Measurements from ENCODE around the gene HHLA2.
"Not testable (repeated sequence)": the region's sequence is repeated elsewhere in the genome, so short reads cannot be mapped to it uniquely, and the experiment has no call there.

HHLA2 gene

DNA sequence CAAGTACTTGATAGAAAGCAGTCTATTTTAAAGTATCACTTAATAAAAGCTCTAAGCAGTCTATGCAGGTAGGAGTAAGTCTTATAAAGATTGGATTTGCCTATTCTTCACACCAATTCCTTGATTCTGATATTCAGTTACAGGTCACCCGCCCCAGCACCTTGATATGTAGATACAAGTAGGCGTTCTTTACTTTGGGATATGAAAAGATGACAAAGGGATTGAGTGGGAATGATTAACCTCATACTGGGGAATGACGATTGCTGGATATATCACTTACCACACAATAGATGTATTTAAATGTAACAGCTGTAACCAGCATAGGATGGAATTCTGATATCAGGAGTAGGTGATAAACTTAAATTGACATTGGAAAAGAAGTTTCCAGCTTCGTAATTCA is 47.1 kb downstream of the HHLA2 start:
- DNase-seq: no peak

DNA sequence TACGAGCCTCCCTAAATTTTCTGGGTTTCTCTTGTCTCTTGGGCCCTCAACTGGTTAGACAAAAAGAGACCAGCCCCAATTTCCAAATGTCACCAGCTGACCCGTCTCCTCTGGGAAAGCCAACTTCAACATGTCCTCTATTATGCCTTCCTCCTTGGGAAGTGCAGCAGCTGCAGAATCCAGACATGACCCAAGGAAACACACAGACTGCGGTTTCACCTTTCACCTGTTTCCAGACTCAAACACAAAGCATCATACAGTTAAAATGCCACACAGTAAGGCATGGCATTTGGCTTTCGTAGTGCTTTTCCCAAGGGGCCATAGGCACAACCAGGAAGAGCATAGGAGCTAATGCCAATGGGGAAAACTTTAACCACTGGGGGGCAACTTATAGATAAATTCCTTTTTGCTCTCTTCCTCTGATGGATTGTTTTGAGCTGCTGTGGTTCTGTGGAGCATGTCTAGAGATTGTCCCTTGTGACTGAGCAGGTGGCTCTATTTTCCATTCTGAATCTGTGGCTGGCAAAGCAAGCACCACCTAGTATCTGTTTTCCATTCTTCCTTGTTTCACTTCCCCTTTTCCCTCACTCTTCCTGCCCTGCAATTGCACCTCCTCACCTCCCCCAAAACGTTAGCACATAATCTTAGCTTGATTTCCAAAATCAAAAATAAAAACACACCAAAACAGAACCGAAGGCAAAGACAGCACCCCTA is 49.3 kb downstream of the HHLA2 start:
- no peak for DNase-seq

DNA sequence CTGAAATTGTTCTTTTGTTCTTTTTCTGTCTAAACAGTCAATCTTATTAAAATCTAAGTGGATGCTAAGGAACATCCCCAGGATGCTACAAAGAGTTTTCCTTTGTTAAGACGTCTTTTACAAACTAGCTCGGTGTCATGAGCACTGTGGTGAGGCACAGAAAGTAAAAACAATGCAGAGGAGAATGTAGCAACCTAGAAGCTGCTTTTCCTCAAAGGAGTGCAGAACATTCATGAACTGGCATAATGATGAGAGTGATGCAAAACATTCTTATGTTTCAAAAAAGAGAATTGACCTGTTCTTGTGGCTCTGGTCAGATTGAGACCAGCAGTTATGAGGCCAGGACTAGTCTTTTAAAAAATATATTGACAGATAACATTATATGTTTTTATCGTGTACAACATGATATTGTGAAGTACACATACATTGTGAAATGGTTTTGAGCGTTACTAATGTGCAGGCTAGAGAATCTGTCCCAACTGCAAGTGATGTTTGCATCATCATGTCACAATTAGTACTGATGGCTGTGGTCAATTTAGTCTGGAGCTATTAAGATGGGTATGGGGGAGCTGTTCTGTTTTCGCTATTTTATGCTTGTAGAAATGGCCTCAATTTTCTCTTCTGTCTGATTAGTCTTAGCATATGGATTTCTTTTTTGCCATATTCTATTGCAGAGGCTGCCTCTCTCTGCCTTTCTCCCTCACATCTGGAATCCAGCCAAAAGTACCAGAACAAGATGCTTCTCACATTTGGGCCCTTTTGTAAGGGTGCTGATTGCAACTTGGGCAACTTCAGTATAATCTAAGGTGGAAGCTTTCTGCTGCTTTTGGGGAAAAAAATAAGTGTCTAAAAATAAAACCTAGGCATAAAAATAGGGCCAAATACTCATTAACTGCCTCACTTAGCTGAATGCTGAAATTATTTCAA is 50.2 kb downstream of the HHLA2 start:
- DNase-seq: no peak

DNA sequence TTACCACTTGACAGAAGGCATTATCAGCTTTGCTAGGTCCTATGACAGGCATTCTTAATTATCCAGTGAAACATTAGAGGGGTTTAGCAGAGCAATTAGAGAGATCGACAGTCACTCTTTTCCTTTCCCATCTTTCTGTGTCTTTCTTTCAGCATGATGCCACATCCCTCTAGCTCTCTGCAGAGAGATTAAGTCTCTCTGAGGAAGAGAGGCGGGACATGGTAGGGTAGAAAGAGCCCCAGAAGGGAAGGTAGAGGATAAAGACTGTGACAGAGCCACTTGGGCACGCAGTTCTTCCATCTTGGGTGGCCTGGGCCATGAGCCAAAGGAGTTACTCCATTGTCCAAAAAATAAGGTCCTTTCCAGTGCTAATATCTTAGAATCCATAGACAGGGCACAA is 55.8 kb downstream of the HHLA2 start:
- DNase-seq: no peak

DNA sequence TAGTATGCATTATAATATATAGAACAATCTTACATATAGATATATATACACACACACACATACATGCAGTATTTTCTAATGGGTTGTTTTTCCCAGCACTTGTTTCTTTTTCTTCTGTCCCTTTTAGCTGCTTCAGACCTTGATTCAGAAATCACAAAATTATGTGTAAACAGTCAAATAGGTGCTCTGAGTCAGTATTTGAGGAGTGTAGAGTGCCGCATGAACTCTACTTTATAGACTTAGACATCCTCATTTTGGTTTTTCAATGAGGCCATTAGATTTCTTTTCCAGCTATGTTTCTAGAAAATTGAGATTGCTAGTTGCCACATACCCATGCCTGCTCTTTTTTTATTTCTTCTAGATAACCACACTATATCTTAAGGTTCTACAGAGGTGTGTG is 58.2 kb downstream of the HHLA2 start:
- DNase-seq: no peak

DNA sequence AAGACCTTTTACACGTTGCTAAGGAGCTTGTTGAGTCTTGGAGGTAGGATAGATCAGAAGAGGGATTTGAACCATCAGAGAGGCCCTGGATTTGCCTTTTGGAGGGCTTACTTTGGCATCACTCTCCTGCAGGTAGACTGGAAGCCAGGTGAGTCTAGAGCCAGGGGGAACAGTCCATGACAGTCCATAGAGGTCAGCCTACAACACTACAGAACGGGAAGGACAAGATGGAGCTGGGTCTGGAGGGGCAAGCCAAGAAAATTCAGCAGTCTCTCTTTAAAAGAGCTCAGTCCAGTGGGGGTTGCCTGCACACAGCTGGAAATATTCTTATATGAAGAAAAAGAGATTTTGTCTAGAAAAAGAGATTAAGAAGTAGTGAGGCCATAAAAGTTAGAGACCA is 60.7 kb downstream of the HHLA2 start:
- DNase-seq: no peak

DNA sequence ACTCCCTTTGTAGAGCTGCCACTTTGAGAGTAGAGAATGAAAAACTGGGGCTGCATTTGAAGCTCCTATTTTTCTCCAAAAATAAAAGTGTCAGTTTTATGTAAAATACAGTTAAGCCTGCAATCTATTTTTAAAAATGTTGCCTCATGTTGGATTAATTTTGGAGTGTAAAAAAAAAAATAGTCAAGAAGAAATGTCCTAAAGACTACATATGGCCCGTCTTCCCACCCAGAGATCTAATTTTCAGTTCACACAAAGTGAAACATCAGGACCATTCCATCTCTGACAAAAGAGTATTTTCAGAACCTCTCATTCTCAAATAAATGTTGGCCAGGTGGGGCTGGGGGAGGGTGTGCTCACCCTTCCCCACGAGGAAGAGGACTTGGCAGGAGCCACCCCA is 62.7 kb downstream of the HHLA2 start:
- DNase-seq: no peak

DNA sequence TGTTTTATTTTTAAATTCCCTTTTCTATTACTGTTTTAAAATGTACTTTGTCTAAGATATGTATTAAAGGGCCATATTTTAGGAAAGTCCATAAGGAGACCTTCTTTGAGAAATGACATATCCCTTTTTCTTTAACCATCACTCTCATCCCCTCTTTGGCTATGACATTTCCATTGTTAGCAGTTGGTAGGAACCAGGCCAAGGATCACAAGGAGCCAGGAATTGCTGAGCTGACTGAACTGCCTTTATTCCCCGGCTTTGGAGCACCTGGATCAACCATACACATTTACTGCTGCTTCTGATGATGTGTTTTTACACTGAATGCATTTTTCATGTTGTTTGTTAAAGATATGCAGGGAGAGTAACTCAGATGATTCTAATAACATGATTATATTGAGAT is 79.7 kb downstream of the HHLA2 start:
- no peak for DNase-seq

DNA sequence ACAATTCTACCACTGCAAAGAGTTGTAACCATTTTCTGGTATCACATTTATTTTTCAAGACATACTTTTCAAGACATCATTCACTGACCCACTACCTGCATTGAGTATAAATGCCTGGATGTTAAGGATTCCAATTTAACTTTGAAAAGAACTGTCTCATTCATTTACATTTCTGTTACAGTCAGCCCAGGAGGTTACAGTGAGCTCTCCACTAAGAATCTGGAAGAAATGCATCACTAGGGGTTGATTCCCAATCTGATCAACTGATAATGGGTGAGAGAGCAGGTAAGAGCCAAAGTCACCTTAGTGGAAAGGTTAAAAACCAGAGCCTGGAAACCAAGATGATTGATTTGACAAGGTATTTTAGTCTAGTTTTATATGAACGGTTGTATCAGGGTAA is 81.0 kb downstream of the HHLA2 start:
- no peak for DNase-seq

DNA sequence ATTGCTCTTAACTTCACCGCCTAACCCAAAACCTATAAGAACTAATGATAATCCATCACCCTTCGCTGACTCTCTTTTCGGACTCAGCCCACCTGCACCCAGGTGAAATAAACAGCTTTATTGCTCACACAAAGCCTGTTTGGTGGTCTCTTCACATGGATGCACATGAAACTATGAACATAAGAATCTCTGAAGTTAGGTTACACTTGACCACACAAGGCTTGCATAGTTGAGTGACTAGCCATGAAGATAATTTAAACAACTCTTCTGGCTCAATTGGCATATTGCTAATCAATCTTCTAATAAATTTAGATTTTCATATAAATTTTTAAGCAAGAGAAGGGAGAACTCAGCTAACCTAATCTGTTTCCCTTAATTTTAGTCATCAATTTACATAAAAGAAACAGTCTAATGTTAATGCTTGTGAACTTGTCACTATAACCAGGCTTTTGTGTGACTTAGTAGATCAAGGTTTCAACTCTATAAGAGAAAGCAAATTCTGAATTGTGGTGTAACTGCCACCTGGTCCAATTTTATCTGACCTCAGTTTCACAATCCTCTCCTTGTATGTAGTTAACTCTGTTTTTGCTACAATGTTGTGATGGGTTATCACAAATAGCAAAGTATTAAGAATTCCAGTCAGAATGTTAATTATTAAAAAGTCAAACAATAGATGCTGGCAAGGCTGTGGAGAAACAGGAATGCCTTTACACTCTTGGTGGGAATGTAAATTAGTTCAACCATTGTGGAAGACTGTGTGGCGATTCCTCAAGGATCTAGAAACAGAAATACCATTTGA is 82.0 kb downstream of the HHLA2 start:
- no peak for DNase-seq

DNA sequence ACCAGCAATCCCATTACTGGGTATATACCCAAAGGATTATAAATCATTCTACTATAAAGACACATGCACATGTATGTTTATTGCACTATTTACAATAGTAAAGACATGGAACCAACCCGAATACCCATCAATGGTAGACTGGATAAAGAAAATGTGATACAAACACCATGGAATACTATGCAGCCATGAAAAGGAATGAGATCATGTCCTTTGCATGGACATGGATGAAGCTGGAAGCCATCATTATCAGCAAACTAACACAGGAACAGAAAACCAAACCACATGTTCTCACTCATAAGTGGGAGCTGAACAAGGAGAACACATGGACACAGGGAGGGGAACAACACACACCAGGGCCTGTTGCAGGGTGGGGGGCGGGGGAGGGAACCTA is 82.6 kb downstream of the HHLA2 start:
- not testable (repeated sequence) for DNase-seq

DNA sequence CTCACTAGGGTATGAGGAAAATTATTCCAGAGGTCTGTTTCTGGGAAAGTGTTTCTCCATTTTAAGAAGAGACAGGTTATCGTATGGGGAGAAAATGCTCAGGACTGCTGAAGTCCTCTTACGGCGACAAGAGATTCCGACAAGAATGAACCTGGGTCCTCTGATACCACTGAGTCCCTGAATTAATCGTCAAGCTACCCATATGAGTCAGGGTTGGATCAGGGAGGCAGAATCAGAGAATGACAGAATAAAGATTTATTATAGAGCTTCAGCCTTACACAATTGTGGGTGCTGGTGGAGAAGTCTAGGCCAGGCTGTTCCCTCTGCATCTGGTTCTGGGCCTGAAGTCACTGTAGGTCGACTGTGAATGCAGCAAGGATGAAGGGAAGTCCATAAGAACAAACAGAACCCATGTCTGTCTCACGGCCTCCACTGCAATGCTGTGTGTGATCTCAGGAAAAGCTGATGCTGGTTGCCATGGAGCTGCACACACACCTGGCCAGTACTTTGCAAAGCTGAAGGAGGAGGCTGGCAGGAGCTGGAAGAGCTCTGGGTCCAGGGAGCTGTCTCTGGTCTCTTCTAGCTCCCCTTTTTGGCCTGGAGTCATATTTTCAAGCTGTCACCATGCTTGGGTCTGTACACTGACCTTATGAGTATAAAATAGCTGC is 83.9 kb downstream of the HHLA2 start:
- DNase-seq: no peak

DNA sequence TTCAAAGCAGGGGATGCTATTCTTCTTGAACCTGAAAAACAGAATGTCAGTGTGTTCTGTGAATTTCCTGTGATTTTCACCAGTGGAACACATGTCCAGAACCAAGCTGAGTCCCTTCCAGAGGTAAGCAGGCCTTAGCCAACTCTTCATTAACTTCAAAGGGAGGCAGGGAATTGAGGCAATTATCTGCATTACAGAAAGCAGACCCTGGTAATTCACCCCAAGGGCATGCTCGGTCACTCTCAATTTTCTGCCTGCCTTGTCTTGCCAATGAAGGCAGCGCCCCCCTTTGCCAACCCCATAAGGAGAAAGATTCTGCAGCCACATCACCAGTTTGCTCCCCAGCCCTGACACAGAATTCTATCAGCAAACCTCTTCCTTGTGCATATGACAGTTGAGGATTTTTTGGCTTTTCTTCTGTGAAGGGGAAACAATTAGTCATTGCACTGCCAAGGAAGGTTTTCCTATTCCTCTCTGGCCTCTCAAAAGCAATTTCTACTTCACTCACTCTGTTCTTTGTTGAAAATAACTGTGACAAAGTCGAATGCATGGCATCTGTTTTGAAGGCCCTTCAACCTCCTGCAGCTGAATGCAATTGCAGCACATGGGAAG is 85.3 kb downstream of the HHLA2 start:
- no peak for DNase-seq

DNA sequence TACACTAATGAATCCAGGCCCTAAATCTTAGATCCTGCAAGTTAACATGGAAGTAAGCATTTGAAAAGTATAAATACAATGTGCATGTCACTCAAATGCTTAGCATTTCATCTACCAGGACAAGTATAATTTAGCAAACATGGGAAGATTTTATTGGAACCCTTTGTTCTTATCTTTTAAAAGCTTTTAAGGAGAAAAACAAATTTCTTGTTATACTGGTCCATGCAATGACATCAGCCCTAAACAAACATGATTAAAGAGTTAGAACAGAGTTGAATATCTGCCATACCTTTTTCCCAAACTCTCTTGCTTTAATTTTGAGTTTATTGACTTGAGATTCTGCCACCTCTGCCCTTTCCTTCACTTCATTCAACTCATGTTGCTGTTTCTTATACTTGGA is 87.0 kb downstream of the HHLA2 start:
- no peak for DNase-seq

DNA sequence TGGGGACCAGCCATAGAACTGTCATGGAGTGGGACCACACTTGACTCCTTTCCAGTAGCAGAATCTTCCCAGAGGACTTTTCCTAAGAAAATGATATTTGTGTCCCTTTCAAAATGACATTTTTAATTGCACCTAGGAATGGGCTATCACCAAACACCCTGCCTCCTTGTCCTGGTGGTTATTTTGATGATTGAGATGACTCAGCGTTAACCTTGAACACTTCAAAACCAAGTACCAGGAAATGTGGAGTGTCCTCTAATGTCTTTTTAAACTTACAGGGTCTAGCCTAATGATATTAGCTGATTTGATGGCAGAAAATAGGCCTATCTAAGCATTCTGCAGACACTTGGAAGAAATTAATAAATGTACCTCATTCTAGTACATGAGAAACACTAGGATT is 90.7 kb downstream of the HHLA2 start:
- DNase-seq: no peak

DNA sequence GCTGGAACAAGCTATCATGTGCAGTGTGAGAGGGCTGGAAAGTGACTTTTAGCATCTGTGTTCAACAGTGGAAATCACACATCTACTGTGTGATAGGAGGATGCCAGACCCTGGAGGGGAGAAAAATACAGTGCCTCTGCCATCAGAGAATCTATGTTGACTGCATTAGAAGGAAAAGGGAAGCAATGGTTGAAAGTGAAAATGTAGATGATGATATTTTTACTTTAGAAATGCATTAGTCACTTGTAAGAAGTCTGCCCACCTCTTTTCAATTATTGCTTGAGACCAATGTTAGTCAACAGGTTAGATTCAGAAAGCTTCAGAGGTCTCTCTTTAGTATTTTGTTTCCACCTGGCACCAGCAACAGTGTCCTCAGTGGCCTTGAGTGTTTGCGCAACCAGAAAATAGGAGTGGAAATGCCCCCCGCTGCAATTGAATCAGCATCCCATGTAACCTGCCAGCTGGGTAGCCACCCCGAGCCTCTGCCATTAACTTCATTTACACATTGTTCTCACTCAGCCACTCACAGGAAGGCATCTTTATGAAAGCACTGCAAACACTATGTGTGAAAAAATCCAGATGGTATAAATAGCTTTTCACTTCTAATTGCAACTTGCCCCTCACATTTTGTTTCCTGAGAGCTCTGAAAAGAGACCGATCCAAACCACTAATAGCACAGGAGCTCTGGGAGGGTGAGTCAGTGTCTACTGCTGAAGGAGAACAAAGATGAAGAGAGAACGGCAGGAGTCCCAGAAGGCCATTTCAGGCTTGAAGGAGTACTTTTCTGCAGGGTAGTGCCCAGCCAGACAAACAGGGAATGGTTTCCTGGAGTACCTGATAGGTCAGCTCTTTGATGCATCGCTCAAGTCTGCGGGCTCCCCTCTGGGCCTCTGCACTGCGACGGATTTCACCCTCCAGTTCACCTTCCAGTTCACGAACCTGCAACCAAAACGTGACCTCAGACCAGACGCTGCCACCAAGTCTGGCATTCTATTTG is 92.1 kb downstream of the HHLA2 start:
- DNase-seq: no peak

DNA sequence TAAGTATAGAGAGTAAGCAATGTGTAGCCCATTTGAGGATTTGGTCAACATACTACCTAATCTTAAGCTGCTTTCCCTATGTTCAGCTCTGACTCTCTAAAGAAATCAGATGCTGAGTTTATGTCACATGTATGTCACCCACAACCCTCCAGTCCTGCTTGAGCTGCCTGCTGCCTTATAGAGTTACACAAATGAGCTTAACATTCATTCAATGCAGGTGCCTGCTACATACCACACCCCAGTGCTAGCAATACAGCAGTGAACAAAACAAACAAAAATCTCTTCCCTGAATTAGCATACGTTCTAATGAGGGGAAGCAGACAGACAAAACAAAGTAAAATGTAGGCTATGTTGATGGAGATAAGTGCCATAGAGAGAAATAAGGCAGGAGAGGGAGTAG is 93.0 kb downstream of the HHLA2 start:
- DNase-seq: no peak

DNA sequence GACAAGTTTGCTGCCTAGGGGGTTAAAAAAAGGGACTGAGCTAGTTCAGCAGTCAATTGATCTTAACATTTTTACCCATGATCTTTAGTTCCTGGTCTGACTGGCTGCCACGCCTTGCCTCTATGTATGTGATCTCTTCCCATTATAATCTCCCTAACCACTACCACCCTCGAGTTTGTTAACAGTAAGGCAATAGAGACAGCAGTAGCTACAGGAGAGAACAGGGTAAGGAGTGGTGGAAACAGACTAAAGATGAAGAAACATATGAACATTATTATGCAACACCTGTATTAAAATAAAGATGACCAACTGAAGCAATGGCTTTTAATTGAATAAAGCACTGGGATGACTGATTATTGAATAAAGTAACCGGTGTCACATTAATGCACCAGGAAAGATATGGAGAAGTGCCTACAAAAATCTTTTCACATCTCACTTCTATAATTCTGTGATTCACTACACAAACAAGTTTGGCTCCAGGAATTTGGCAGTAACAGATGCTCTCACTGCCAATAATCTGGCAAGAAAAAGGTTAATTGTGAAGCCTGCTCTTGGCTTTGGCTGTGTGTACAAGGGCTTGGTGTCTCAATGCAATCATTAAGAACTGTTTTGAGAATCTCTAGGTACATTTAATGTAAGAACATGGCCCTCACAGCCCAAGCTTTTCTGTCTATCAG is 95.7 kb downstream of the HHLA2 start:
- DNase-seq: no peak

DNA sequence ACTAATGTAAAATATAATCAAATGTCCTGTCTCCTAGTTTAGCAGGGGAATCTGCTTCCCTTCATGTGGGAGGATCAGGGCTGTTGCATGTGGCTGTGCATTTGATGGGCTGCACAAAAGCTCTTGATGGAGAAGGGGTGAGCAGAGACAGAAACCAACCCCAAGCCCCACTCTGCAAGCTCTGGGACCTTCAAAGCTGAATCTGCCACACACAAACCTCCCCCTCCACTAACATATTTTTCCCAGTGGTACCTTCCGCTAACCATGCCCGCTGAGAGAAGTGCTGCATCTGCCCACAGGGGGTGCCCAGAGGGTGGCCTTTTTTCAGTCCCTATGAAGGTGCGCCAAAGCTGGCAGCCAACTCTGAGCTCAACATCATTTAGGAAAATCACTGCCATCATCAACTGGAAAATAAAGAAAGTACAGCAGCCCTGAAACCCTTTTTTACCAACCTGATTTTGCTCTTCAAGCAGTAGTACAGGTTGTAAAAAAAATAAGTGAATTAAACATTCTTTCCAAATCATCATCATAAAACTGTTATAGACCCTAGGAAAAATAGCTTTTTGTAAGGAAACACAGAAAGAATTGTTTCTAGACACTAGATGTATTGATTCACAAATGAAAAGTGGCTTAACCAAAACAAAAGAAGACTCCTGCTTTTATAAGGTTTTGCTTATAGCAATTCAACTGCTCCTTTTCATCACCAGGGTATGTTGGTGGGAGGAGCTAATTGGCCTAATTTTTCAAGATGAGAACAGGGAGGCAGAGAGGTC is 97.0 kb downstream of the HHLA2 start:
- DNase-seq: no peak

DNA sequence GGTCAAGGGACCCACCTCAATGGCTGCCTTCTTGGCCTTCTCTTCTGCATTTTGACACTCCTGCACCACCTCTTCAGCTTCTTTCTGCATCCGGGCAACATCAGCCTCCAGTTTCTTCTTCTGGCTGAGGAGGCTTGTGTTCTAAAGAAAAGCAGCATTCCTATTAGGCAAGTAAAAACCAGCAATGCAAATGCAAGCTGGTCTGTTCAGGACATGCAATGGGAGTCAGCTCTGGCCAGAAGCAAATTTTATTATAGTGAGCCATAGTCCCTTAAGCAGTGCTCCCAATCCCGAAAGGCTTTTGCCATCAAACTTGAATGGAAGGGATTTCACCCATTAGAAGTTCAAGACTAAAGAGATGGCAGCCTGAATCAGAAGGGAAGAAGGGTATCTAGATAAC is 97.7 kb downstream of the HHLA2 start:
- DNase-seq: no peak
